ENCODE measurements around the gene ZBTB7C.

Gene ZBTB7C

DNA sequence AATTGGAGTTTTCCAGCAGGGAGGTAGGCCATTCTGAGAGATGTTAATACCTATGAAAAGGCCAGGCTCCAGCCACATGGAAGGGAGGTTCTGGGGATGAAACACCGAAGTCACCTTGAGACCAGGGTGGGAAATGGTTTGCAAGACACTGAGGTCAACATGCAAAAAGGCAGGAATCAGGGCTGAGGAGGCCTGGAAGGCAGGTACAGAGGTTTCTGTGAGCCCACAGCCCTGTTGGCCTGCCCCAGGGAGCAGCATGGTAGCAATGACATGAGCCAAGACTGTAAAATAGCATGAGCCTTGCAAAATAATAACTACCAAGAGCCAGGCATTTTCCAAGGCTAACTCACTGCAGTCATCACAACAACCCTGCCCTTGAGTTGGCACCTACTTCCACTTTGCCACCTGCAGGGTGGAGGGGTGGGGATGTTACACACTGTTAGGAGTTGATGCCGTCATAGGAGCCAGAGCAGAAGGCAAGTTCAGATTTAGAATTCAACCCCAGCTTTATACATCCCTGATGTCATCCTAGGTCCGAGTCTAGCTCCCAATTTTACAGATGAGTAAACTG is 61.3 kb downstream of the ZBTB7C start:
- no peak overlapping the region for H3K4me3 ChIP-seq (replicated peaks; ENCODE audit: low read depth, low read length)
- no peak for TF ChIP-seq CTCF (IDR thresholded peaks at IDR 0.05; ENCODE audit: low read depth, low read length, missing control alignments)
- no peak for DNase-seq (ENCODE audit: extremely low read depth, low read depth)

- no peak for DNase-seq (ENCODE audit: extremely low read depth, low read depth)
Measured at GRCh38 chr18:48345596-48345995, 63.6 kb downstream of the ZBTB7C start.

DNA sequence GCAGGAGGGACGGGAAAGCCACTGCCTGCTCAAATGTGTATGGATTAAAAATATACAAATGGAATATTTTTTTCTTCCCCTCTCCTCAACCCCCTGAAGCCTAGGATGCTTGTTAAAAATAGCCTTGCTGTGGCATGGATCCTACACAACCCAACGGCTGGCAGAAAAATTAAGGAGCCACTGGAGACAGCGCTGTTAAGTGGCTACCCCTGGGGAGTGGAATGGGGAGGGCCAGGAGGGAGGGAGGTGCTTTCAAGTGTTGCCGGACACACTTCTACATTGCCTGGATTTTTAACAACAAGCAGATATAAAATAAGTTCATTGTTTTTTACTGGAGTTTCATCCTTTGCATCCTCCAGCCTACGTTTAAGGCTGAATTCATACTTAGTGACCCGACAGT is 66.6 kb downstream of the ZBTB7C start:
- DNase-seq (ENCODE audit: extremely low read depth, low read depth), result no peak
- TF ChIP-seq CTCF (IDR thresholded peaks at IDR 0.05; ENCODE audit: low read depth, low read length, missing control alignments), result no peak
- no peak overlapping the region for H3K4me3 ChIP-seq (replicated peaks; ENCODE audit: low read depth, low read length)

More at GRCh38 chr18:48345596-48345995, 63.6 kb downstream of the ZBTB7C start:
- TF ChIP-seq CTCF (IDR thresholded peaks at IDR 0.05; ENCODE audit: low read depth, low read length, missing control alignments), result peak; percentile 43
- H3K4me3 ChIP-seq (replicated peaks; ENCODE audit: low read depth, low read length), result no peak overlapping the region

GRCh38 chr18:48342125-48342524 is 67.1 kb downstream of the ZBTB7C start:
- DNase-seq (ENCODE audit: extremely low read depth, low read depth), result no peak
- no peak overlapping the region for H3K4me3 ChIP-seq (replicated peaks; ENCODE audit: low read depth, low read length)
- no peak for TF ChIP-seq CTCF (IDR thresholded peaks at IDR 0.05; ENCODE audit: low read depth, low read length, missing control alignments)

DNA sequence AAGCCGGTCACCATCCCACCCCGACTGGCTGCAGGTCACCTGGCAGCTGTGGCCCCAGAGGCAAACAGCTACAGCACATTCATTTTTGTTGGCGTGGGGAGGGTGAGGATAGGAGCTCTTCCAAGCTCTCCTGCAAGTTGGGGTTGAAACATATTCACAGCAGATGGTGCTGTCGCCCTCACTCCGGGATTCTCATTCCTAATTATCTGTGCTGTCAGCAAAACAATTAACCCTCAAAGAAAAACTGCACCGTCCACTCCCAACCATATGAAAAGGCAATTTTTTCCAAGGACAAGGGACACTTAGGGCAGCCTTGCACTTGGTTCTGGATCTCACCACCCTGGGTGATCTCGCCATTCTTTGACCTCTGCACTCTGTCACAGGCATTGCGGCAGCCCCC is 68.6 kb downstream of the ZBTB7C start:
- no peak for DNase-seq (ENCODE audit: extremely low read depth, low read depth)
- H3K4me3 ChIP-seq (replicated peaks; ENCODE audit: low read depth, low read length), result no peak overlapping the region
- TF ChIP-seq CTCF (IDR thresholded peaks at IDR 0.05; ENCODE audit: low read depth, low read length, missing control alignments), result no peak

GRCh38 chr18:48339692-48340091 is 69.5 kb downstream of the ZBTB7C start:
- H3K4me3 ChIP-seq (replicated peaks; ENCODE audit: low read depth, low read length), result no peak overlapping the region
- TF ChIP-seq CTCF (IDR thresholded peaks at IDR 0.05; ENCODE audit: low read depth, low read length, missing control alignments), result no peak
- no peak for DNase-seq (ENCODE audit: extremely low read depth, low read depth)

GRCh38 chr18:48338915-48339314 is 70.3 kb downstream of the ZBTB7C start:
- no peak overlapping the region for H3K4me3 ChIP-seq (replicated peaks; ENCODE audit: low read depth, low read length)
- DNase-seq (ENCODE audit: extremely low read depth, low read depth), result no peak
- no peak for TF ChIP-seq CTCF (IDR thresholded peaks at IDR 0.05; ENCODE audit: low read depth, low read length, missing control alignments)

Data from HFF-Myc (cell line).